Astrocyte (in vitro differentiated cells and primary cell): Measurements from ENCODE around the gene EPC2.

Source experiments
- EZH2 ChIP-seq: IDR thresholded peaks from 2 replicates; pipeline ENCODE4 v1.6.1; 2012; ENCODE audit warnings: mild to moderate bottlenecking, low read length, inconsistent platforms; ENCODE audit not compliant: insufficient read depth
- TF ChIP-seq, protein P1 (sequence below): IDR thresholded peaks from 2 replicates; pipeline ENCODE4 v1.5.1; 2011; ENCODE audit warnings: low read depth, mild to moderate bottlenecking, inconsistent platforms, low read length, moderate library complexity; ENCODE audit not compliant: insufficient read depth

- TF ChIP-seq, protein P1, sequence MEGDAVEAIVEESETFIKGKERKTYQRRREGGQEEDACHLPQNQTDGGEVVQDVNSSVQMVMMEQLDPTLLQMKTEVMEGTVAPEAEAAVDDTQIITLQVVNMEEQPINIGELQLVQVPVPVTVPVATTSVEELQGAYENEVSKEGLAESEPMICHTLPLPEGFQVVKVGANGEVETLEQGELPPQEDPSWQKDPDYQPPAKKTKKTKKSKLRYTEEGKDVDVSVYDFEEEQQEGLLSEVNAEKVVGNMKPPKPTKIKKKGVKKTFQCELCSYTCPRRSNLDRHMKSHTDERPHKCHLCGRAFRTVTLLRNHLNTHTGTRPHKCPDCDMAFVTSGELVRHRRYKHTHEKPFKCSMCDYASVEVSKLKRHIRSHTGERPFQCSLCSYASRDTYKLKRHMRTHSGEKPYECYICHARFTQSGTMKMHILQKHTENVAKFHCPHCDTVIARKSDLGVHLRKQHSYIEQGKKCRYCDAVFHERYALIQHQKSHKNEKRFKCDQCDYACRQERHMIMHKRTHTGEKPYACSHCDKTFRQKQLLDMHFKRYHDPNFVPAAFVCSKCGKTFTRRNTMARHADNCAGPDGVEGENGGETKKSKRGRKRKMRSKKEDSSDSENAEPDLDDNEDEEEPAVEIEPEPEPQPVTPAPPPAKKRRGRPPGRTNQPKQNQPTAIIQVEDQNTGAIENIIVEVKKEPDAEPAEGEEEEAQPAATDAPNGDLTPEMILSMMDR = no peak
- no peak for TF ChIP-seq EZH2
Measured at GRCh38 chr2:148651972-148652371, 7.4 kb downstream of the EPC2 start.
